ENCODE measurements around the gene BCDIN3D. TPM values are rescaled to one million over a fixed set of nuclear protein-coding genes. Genes with fewer than 3 reads are reported as not detected.

The BCDIN3D gene
- total RNA-seq, 1 experiment from 2014 or later: 5.8 TPM

GRCh38 chr12:49811136-49811535, 31.8 kb downstream of the BCDIN3D start:
- H3K4me3 ChIP-seq: no peak overlapping the region
- peaks cover 6% of the 10 kb centered on the region for H3K36me3 ChIP-seq
- no peak for DNase-seq
- H3K27me3 ChIP-seq: no peaks in the 10 kb centered on the region
- no peaks in the 10 kb centered on the region for H3K9me3 ChIP-seq

- no peak for DNase-seq
- Histone ChIP-seq H3K27me3 (no peaks in the 10 kb centered on the region), H3K36me3 (peaks cover 5% of the 10 kb centered on the region), H3K9me3 (no peaks in the 10 kb centered on the region), H3K4me3 (no peak overlapping the region)
These were observed 33.0 kb downstream of the BCDIN3D start for GRCh38 chr12:49809906-49810389.

GRCh38 chr12:49809381-49809905, 33.5 kb downstream of the BCDIN3D start:
- H3K4me3 ChIP-seq: no peak overlapping the region
- DNase-seq: no peak
- no peaks in the 10 kb centered on the region for H3K9me3 ChIP-seq
- H3K36me3 ChIP-seq: 0 out of 2 replicates have a peak, but pooled peaks cover under 1% of the 10 kb centered on the region
- H3K27me3 ChIP-seq: no peaks in the 10 kb centered on the region

- no peaks in the 10 kb centered on the region for H3K27me3 ChIP-seq
- H3K4me3 ChIP-seq: no peak overlapping the region
- H3K36me3 ChIP-seq: no peaks in the 10 kb centered on the region; the same call in 1 of the 2 replicates
- DNase-seq: no peak
- no peaks in the 10 kb centered on the region for H3K9me3 ChIP-seq
These were observed 34.1 kb downstream of the BCDIN3D start for GRCh38 chr12:49808686-49809380.

- H3K36me3 ChIP-seq: no peaks in the 10 kb centered on the region; the same call in 1 of the 2 replicates
- no peaks in the 10 kb centered on the region for H3K27me3 ChIP-seq
- DNase-seq: no peak
- H3K9me3 ChIP-seq: no peaks in the 10 kb centered on the region
- H3K4me3 ChIP-seq: no peak overlapping the region
These were observed 34.8 kb downstream of the BCDIN3D start for GRCh38 chr12:49807991-49808580.

- Histone ChIP-seq H3K36me3 (no peaks in the 10 kb centered on the region; the same call in 1 of the 2 replicates), H3K27me3 (no peaks in the 10 kb centered on the region)
- DNase-seq: no peak
These were observed 36.0 kb downstream of the BCDIN3D start for GRCh38 chr12:49806877-49807276.

GRCh38 chr12:49806321-49806813, 36.5 kb downstream of the BCDIN3D start:
- no peak overlapping the region for H3K4me3 ChIP-seq
- no peaks in the 10 kb centered on the region; the same call in 1 of the 2 replicates for H3K36me3 ChIP-seq
- no peak for DNase-seq
- no peaks in the 10 kb centered on the region for H3K9me3 ChIP-seq
- H3K27me3 ChIP-seq: no peaks in the 10 kb centered on the region

More at GRCh38 chr12:49806877-49807276, 36.0 kb downstream of the BCDIN3D start:
- Histone ChIP-seq H3K4me3 (no peak overlapping the region), H3K9me3 (no peaks in the 10 kb centered on the region)

- H3K27me3 ChIP-seq: no peaks in the 10 kb centered on the region
- no peaks in the 10 kb centered on the region; the same call in 1 of the 2 replicates for H3K36me3 ChIP-seq
- H3K9me3 ChIP-seq: no peaks in the 10 kb centered on the region
- no peak overlapping the region for H3K4me3 ChIP-seq
- no peak for DNase-seq
These were observed 37.5 kb downstream of the BCDIN3D start for GRCh38 chr12:49805409-49805808.

- DNase-seq: no peak
- Histone ChIP-seq H3K27me3 (no peaks in the 10 kb centered on the region), H3K9me3 (no peaks in the 10 kb centered on the region), H3K36me3 (no peaks in the 10 kb centered on the region; the same call in 1 of the 2 replicates), H3K4me3 (no peak overlapping the region)
These were observed 38.1 kb downstream of the BCDIN3D start for GRCh38 chr12:49804821-49805220.

- Histone ChIP-seq H3K36me3 (no peaks in the 10 kb centered on the region; the same call in 1 of the 2 replicates), H3K4me3 (no peak overlapping the region)
- DNase-seq: no peak
These were observed 39.0 kb downstream of the BCDIN3D start for GRCh38 chr12:49803693-49804450.

GRCh38 chr12:49801141-49802063, 41.5 kb downstream of the BCDIN3D start:
- Histone ChIP-seq H3K36me3 (peaks cover 3% of the 10 kb centered on the region; the same call in 1 of the 2 replicates), H3K9me3 (no peaks in the 10 kb centered on the region), H3K4me3 (no peak overlapping the region), H3K27me3 (no peaks in the 10 kb centered on the region)
- DNase-seq: no peak

More at GRCh38 chr12:49803693-49804450, 39.0 kb downstream of the BCDIN3D start:
- Histone ChIP-seq H3K27me3 (no peaks in the 10 kb centered on the region), H3K9me3 (no peaks in the 10 kb centered on the region)

GRCh38 chr12:49800421-49801140, 42.3 kb downstream of the BCDIN3D start:
- H3K36me3 ChIP-seq: peaks cover 3% of the 10 kb centered on the region; the same call in 1 of the 2 replicates
- no peaks in the 10 kb centered on the region for H3K27me3 ChIP-seq
- H3K4me3 ChIP-seq: no peak overlapping the region
- DNase-seq: no peak
- H3K9me3 ChIP-seq: no peaks in the 10 kb centered on the region

- peaks cover 3% of the 10 kb centered on the region; the same call in 1 of the 2 replicates for H3K36me3 ChIP-seq
- H3K27me3 ChIP-seq: no peaks in the 10 kb centered on the region
- no peaks in the 10 kb centered on the region for H3K9me3 ChIP-seq
- DNase-seq: no peak
- H3K4me3 ChIP-seq: no peak overlapping the region
These were observed 44.0 kb downstream of the BCDIN3D start for GRCh38 chr12:49798934-49799333.

- Histone ChIP-seq H3K9me3 (no peaks in the 10 kb centered on the region), H3K27me3 (no peaks in the 10 kb centered on the region), H3K36me3 (peaks cover 3% of the 10 kb centered on the region; the same call in 1 of the 2 replicates), H3K4me3 (no peak overlapping the region)
- no peak for DNase-seq
These were observed 44.7 kb downstream of the BCDIN3D start for GRCh38 chr12:49798248-49798647.

- Histone ChIP-seq H3K27me3 (no peaks in the 10 kb centered on the region), H3K9me3 (no peaks in the 10 kb centered on the region), H3K36me3 (peaks cover 3% of the 10 kb centered on the region; the same call in 1 of the 2 replicates), H3K4me3 (no peak overlapping the region)
- no peak for DNase-seq
These were observed 45.5 kb downstream of the BCDIN3D start for GRCh38 chr12:49797449-49797776.

Measured in MG63 (cell line).